HT-29 (cell line): Measurements from ENCODE around the gene GFI1. TPM values are rescaled to one million over a fixed set of nuclear protein-coding genes. Genes with fewer than 3 reads are reported as not detected.

Experiments used
- total RNA-seq: library from RNA; depleted of rRNA; stranded (reverse); fragments of >200 nt; shearing (Covaris generic); gene quantifications from 2 replicates; pipeline ENCODE4 v1.2.3, GENCODE V29; 2014; rRNA removed

Gene GFI1
- total RNA-seq, 1 experiment from 2014 or later, result 0.20 TPM

Other genes with a start within 250 kb of the GFI1 start
- 2.3 and 3.2 TPM in 2 replicates for gene GLMN, start 187.9 kb downstream of the GFI1 start, total RNA-seq
- gene RPAP2, start 187.9 kb downstream of the GFI1 start, total RNA-seq, result 0.86 and 1.3 TPM in 2 replicates